GM18951 (cell line): Measurements from ENCODE around the gene FUZ.

Source experiments
- POLR2A ChIP-seq: IDR thresholded peaks from 4 replicates; pipeline ENCODE4 v1.6.1; 2011; ENCODE audit warnings: mild to moderate bottlenecking; ENCODE audit not compliant: insufficient read length, insufficient read depth; ENCODE audit errors: extremely low read depth
- in situ Hi-C: fragments of 300-500 bp; cut with MboI; formaldehyde crosslinking; loops from one replicate; pipeline ENCODE4 v1.12.0; 2022; ENCODE audit warnings: low sequenced_read_pairs, mixed read lengths, inconsistent platforms; ENCODE audit not compliant: unreplicated experiment

Gene FUZ

DNA sequence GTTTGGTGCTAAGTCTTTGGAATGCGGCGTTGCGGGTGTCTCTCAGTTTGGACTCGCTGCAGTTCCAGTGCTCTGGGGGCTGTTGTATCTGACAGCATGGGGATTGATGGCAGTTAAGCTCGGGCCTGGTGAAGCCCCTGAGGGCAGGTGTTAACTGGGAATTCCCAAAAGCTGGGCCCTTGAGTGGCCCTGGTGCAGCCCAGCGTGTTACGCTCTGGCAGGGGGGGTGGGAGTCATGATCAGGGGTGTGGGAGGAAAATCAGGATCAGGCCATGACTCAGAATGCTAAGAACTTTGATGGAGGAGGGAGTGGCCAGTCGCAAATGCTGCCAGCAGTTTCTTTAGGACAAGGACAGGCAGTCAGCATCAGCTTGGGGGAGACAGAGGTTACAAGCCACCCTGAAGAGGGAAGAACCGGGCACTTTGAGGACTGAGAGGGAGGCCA lies 26.7 kb downstream of the FUZ start:
- TF ChIP-seq POLR2A: no peak
- in situ Hi-C loops: no loop called here

DNA sequence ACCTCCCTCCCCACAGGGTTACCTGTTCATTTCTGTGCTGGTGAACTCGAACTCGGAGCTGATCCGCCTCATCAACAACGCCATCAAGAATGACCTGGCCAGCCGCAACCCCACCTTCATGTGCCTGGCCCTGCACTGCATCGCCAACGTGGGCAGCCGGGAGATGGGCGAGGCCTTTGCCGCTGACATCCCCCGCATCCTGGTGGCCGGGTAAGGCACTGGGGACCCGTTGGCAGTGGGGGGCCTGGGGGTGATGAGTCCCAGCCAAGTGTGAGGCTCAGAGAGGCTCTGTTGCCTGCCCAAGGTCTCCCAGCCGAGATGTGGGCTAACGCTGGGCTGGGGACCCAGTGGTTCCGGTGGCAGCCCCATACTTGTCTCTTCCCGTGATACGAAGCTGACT lies 30.6 kb downstream of the FUZ start:
- in situ Hi-C loops: no loop called here
- no peak for TF ChIP-seq POLR2A

DNA sequence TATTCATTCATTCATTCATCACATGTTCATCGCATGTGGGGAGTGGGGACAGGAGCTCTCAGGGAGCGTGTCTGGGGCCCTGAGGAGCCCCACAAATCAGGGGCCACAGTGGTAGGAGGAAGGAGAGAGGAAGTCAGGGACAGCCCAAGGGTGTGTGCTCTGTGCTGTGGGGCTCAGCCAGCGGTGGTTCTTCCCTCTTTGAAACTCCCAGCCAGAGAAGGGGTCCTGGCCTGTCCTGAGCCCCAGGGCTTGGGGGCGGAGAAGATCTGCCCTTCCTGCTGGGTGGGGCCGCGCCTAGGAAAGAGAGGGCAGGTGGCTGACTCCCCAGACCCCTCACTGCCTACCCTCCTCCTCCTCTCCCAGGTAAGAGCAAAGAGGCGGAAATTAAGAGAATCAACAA lies 31.7 kb downstream of the FUZ start:
- in situ Hi-C loops: no loop called here
- TF ChIP-seq POLR2A: no peak

DNA sequence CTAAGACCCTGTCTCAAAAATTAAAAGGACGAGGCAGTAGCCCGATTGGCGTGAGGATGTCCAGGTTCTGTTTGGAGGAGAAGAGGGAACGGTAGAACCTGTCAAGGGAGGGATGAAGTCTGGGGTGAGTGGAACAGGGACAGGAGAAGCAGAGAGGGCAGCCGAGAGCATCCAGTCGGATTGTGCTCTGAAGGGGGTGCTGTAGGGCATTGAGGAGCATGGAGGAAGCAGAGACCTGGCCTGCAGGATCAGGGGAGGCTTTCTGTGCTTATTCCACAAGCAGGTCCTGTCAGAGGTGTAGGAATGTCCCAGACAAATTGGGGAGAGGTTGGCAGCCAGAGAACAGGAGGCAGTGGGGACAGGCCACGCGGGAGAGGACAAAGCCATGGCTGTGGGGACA lies 32.2 kb downstream of the FUZ start:
- TF ChIP-seq POLR2A: no peak
- in situ Hi-C loops: no loop called here

DNA sequence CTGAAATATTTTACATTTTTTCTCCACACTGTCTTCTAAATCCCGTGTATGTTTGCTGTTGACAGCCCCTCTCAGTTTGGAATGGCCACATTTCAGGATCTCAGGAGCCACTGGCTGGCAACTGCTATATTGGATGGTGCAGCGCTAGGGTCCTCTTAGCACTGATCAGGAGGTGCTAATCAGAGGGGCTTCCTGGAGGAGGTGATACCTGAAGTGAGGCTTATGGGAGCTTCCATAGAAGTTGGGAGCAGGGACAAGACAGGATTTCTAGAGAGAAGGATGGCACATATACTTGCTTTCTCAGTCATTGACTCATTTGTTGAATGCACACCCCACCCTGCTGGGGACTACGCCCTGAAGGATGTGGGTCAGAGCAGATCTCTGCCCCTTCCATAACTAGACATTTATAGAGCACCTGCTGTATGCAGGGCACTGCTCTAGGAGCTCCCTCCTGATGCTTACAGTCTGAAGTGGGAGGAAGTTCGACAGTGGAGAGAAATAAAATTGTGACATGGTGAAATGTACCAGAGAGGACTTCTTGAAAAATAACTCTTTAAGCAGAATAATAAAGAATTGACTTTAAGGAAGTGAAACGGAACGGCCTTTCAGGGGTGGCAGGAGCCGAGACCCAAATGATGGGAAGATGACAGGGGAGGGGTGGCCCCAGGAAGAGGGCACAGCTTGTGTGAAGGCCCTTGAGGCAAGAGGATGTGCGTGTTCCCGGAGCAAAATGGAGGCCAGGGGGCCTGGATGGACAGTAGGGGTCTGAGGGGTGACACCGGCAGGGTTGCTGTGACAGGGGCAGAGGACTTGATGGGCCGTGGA lies 33.1 kb downstream of the FUZ start:
- in situ Hi-C loops: no loop called here
- TF ChIP-seq POLR2A: no peak

DNA sequence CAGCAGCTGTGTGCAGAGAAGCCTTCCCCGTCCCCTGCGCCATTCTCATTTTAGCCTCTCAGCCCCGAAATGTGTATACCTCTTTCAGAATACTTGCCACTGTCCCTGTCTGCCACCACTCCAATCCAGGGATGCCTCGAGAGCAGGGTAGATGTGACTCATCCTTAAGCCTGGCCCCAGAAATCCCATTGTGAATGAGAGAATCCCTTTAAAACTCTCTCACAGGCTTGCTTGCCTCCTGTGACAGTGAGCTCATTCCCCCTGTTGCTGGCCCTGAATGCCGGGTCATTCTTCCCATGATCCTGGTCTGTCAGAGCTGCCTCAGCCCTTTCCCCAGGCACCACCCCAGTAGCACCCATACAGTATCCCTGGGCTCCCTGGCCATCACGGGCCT lies 36.7 kb downstream of the FUZ start:
- in situ Hi-C loops: no loop called here

DNA sequence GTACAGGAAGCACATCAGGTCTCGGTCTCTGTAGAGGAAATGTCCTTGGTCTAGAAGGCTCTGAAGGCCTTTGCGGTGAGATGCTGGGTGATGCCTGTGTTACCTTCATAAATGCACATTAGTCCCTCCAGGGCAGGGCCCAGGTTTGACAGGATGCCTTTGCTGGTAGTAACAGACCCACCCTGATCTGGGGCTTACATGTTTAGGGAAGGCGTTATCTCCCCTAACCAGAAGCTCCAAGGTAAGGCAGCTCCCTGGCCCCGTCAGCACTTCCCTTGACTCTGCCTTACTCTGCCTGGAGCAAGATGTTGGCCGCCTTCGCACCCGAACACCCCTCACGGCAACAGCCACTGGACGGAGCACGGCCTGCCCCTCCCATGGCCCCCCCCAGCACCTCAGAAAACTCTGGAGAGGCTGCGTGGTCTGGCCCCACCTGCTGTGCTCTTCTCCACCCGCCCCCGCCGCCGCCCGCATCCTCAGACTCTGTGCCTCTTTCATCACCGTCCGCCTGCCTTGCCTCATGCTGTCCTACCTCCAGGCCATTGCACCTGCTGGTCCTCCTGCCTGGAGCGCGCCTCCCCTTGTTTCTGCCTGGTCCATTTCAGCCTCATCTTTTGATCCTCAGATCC lies 37.2 kb downstream of the FUZ start:
- in situ Hi-C loops: no loop called here
- no peak for TF ChIP-seq POLR2A

More for the DNA sequence above, 36.7 kb downstream of the FUZ start:
- no peak for TF ChIP-seq POLR2A

DNA sequence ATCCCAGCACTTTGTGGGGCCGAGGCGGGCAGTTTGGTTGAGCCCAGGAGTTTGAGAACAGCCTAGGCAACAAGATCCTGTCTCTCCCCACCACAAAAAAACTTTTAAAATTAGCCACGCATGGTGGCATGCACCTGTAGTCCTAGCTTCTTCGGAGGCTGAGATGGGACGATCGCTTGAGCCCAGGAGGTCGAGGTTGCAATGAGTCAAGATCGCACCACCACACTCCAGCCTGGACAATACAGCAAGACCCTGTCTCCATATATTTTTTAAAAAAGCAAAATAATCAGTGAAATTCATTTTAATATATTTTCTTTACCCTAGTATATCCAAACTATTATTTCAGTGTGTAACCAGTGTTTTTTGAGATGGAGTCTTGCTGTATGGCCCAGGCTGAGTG lies 38.1 kb downstream of the FUZ start:
- no peak for TF ChIP-seq POLR2A
- in situ Hi-C loops: no loop called here

DNA sequence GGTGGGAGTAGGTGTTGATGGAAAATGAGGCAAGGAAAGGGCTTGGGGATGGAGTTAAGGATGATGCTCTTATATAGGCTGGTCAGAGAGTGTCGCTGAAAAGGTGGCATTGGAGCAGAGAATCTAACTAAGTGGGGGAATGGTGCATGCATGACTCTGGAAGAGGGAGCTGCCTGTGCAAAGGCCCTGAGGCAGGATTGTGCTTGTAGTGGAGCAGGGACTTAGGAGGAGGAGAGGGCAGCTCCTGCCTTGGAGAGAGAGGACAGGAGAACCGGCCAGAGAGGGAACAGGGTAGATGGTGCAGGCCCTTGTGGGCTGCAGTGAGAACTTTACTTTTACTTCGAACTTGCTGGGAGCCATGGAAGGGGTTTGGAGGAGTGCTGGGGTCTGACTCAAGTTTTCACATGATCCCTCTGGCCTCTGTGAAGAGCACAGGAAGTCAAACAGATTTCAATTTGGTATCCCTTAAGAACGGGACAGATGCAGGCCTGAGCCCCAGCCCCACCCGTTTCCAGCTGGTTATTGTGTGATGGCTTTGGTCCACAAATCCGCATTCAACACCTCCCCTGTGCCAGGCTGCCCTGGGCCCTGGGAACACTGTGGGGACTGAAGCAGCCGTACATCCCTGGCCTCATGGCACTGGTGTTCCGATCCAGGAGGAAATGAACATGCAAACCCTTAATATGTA lies 39.3 kb downstream of the FUZ start:
- TF ChIP-seq POLR2A: no peak
- in situ Hi-C loops: no loop called here

DNA sequence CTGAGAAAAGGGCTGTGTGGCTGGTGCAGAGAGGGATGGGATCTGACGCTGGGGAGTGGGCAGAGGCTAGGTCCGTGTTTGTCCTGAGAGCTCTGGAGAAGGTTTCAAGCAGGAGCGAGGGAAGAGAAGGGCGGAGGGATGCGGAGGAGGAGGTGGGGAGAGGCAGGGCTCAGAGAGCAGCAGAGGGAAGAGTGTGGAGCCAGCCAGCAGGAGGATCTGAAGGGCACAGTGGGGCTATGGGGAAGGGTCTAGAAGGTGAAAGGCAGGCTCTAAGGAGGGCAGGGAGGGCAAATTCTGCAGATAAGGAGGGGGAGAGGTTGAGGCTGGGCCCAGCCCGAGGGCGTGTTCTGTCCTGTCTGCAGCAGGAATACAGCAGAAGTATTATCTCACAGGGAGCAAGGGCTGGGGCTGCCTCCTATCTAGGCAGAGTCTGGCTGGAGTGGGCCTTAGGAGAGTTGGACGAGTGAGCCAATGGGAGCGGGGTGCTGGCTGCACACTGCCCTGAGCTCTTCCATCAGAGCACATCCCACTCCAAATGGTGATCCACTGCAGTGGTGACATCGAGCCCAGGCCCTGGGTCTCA lies 40.2 kb downstream of the FUZ start:
- in situ Hi-C loops: no loop called here
- no peak for TF ChIP-seq POLR2A

DNA sequence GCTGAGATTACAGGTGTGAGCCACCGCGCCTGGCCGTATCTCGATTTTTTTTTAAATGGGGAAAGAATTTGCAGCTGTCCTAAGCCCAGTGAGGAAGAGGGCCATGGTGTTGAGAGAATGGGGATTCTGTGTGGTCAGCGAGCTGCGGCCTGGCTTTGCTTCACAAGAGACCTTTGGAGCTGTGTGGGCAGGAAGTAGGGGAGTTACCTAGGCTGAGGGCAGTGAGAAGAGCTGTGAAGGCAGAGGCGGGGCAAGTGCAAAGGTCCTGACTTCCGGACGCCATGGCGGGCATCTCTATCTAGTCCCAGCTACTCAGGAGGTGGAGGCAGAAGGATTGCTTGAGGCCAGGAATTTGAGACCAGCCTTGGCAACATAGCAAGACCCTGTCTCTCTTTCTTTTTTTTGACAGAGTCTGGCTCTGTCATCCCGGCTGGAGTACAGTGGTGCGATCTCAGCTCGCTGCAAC lies 41.4 kb downstream of the FUZ start:
- TF ChIP-seq POLR2A: no peak
- in situ Hi-C loops: no loop called here

DNA sequence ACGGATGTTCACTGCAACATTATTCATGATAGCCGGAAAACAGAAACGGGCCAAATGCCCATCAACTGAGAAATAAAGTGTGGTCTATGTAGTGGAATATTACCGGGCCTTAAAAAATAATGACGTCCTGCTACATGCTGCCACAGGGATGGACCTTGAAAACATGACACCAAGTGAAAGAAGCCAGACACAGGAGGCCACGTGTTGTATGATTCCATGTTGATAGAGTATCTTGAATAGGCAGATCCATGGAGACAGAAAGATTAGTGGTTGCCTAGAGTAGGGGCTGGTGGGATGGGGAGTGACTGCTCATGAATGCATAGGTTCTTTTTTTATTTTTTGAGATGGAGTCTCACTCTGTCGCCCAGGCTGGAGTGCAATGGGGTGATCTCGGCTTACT lies 42.6 kb downstream of the FUZ start:
- in situ Hi-C loops: no loop called here
- TF ChIP-seq POLR2A: no peak

DNA sequence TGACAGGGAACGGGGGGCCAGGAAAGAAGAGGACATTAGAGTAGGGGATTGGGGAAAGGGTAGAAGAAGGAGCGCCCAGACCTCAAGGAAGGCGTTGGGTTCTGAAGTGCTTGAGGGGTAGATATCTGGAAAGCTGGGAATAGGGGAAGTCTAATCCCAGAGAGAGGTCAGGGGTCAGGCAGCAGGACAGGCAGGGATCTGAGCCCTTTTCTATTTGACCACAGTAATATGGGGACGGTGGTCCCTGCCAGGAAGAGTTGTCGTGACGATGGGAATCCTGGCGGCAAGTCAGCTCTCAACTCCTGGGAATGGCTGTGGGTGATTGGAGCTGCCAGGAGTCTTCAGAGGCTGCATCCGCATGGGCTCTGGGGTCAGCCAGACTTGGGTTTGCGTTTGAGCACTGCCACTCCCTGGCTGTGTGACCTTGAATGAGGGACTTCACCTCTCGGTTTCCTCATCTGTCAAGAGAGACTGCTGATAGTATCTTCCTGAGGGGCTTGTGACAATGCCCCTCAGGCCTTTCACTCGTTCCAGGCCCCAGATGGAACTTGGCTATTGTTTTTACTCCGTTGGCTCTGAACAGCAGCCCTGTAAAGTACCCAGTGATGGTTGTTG lies 45.0 kb downstream of the FUZ start:
- in situ Hi-C loops: no loop called here
- no peak for TF ChIP-seq POLR2A
